K562 (cell line): Measurements from ENCODE around the gene TRAPPC4. TPM values are rescaled to one million over a fixed set of nuclear protein-coding genes. Genes with fewer than 3 reads are reported as not detected.

Experiments
- ARID3B ChIP-seq: fragments of 250-450 bp; sonication (Bioruptor Pico); IDR thresholded peaks from 2 replicates; pipeline ENCODE4 v1.4.0; 2020; ENCODE audit warnings: borderline replicate concordance
- CBFA2T2 ChIP-seq: fragments of 450-650 bp; conservative IDR thresholded peaks from 2 replicates; pipeline ENCODE4 v1.6.1; 2017; ENCODE audit warnings: mild to moderate bottlenecking
- CHCHD3 ChIP-seq: fragments of 250-450 bp; sonication (Bioruptor Pico); IDR thresholded peaks from 2 replicates; pipeline ENCODE4 v2.1.2; 2022; ENCODE audit warnings: mild to moderate bottlenecking
- DIDO1 ChIP-seq: fragments of 450-650 bp; IDR thresholded peaks from 2 replicates; pipeline ENCODE4 v1.6.1; 2016; ENCODE audit warnings: low read depth, missing biosample characterization, missing genetic modification characterization
- HBP1 ChIP-seq: fragments of 450-650 bp; formaldehyde crosslinking; IDR thresholded peaks from 2 replicates; pipeline ENCODE4 v1.4.0; 2022; ENCODE audit warnings: missing genetic modification characterization
- JUND ChIP-seq, 2 experiments: IDR thresholded peaks; 2 replicates in 1 of 2; 3 replicates in 1 of 2; pipeline ENCODE4 v1.6.1; 2011; ENCODE audit warnings: borderline replicate concordance in 2 of 2, low read depth in 2 of 2, low read length in 2 of 2, improper control_type of control experiment in 1 of 2, missing biosample characterization in 1 of 2, missing genetic modification characterization in 1 of 2, missing genetic modification reagents in 1 of 2
- MAFK ChIP-seq: IDR thresholded peaks from 2 replicates; pipeline ENCODE4 v1.6.1; 2011; ENCODE audit warnings: low read length, improper control_type of control experiment
- MNT ChIP-seq, 2 experiments: fragments of 450-650 bp; conservative IDR thresholded peaks; 2 replicates each; pipeline ENCODE4 v1.6.1; 2017; ENCODE audit warnings: mild to moderate bottlenecking in 2 of 2, moderate library complexity in 2 of 2
- NR2C2 ChIP-seq, 2 experiments: fragments of 200-800 bp in 1 of 2; sonication (Bioruptor generic) in 1 of 2; sonication (generic) in 1 of 2; formaldehyde crosslinking in 1 of 2; IDR thresholded peaks; 2 replicates each; pipeline versions ENCODE4 v1.6.1 to v1.8.0; 2016 to 2022; ENCODE audit warnings: mild to moderate bottlenecking in 1 of 2, missing compliant biosample characterization in 1 of 2, missing genetic modification characterization in 1 of 2, missing genetic modification reagents in 1 of 2
- NR4A1 ChIP-seq, 2 experiments: fragments of 250-450 bp in 1 of 2; fragments of 450-650 bp in 1 of 2; sonication (Bioruptor Pico) in 1 of 2; IDR thresholded peaks; 2 replicates each; pipeline versions ENCODE4 v1.4.0 to v1.6.1; 2016 to 2020; ENCODE audit warnings: mild to moderate bottlenecking in 2 of 2, missing compliant biosample characterization in 1 of 2, missing genetic modification characterization in 1 of 2, moderate library complexity in 1 of 2
- POLR2AphosphoS2 ChIP-seq: IDR thresholded peaks from 2 replicates; pipeline ENCODE4 v1.6.1; 2012; ENCODE audit warnings: low read length, improper control_type of control experiment
- POLR2AphosphoS5 ChIP-seq: IDR thresholded peaks from 2 replicates; pipeline ENCODE4 v1.6.1; 2011; ENCODE audit warnings: mild to moderate bottlenecking, low read depth, low read length, moderate library complexity; ENCODE audit not compliant: control insufficient read depth, insufficient read depth
- POU5F1 ChIP-seq: fragments of 150-350 bp; IDR thresholded peaks from 2 replicates; pipeline ENCODE4 v1.6.1; 2014; ENCODE audit warnings: borderline replicate concordance, low read length, low read depth, mild to moderate bottlenecking; ENCODE audit not compliant: partially characterized antibody
- SLC30A9 ChIP-seq: fragments of 250-450 bp; sonication (Bioruptor Pico); IDR thresholded peaks from 2 replicates; pipeline ENCODE4 v1.8.0; 2022; ENCODE audit warnings: mild to moderate bottlenecking, moderate library complexity
- SMAD4 ChIP-seq: fragments of 250-450 bp; sonication (Bioruptor Pico); conservative IDR thresholded peaks from 2 replicates; pipeline ENCODE4 v1.8.0; 2021; ENCODE audit warnings: inconsistent platforms, mild to moderate bottlenecking, moderate library complexity
- TFAP4 ChIP-seq: sonication (generic); formaldehyde crosslinking; IDR thresholded peaks from 2 replicates; pipeline ENCODE4 v1.8.0; 2022; ENCODE audit warnings: missing genetic modification reagents, mild to moderate bottlenecking, moderate library complexity, borderline replicate concordance
- ZNF121 ChIP-seq: sonication (generic); formaldehyde crosslinking; conservative IDR thresholded peaks from 2 replicates; pipeline ENCODE4 v1.8.0; 2022; ENCODE audit warnings: missing genetic modification reagents
- ZNF586 ChIP-seq: fragments of 450-650 bp; formaldehyde crosslinking; conservative IDR thresholded peaks from 2 replicates; pipeline ENCODE4 v1.4.0; 2020; ENCODE audit warnings: mild to moderate bottlenecking, moderate library complexity
- ZNF589 ChIP-seq: fragments of 200-800 bp; sonication (Bioruptor generic); IDR thresholded peaks from 2 replicates; pipeline ENCODE4 v1.6.1; 2016; ENCODE audit warnings: low read depth, missing genetic modification characterization, missing compliant biosample characterization
- ZNF764 ChIP-seq: fragments of 250-450 bp; sonication (Bioruptor Pico); IDR thresholded peaks from 2 replicates; pipeline ENCODE4 v1.4.0; 2020; ENCODE audit warnings: low read depth, mild to moderate bottlenecking, moderate library complexity
- polyA plus RNA-seq, 8 experiments: library from polyadenylated mRNA; depleted of rRNA in 4 of 8; stranded (reverse) in 5 of 8; unstranded in 3 of 8; fragments of >200 nt; fragmentation: Nextera tagmentation in 2 of 8; fragmentation: Illumina TruSeq in 1 of 8; extraction: Ambion mirVana in 2 of 8; extraction: Trizol in 1 of 8; gene quantifications; 2 replicates each; pipeline versions ENCODE4 v1.2.1 to v1.2.3, GENCODE V29; 2011 to 2014; ENCODE audit warnings: inconsistent platforms in 1 of 8, missing spikeins in 1 of 8
- total RNA-seq, 7 experiments: library from RNA; depleted of rRNA in 6 of 7; stranded (reverse); fragments of >200 nt in 6 of 7; fragmentation: Illumina TruSeq in 2 of 7; extraction: Trizol in 2 of 7; gene quantifications; 2 replicates each; pipeline versions ENCODE4 v1.2.1 to v1.2.3, GENCODE V29; 2011 to 2021; ENCODE audit warnings: low replicate concordance in 1 of 7

The TRAPPC4 gene
- total and polyA plus RNA-seq, 9 of the 15 experiments (the other 6 are each of a cell fraction or from before 2014, with no cell fraction given) = 121 to 524 (median 142) TPM

- TF ChIP-seq ARID3B (CRISPR knock-in tag) (peak; percentile 20; the same call in 1 of the 2 replicates), CBFA2T2 (peak; percentile 35; the same call in 1 of the 2 replicates), POLR2AphosphoS5 (peak; percentile 48), POU5F1 (no peak), HBP1 (no peak; the same call in 1 of the 2 replicates), SLC30A9 (CRISPR knock-in tag) (no peak), ZNF764 (CRISPR knock-in tag) (no peak), MNT (conservative IDR thresholded peaks at IDR 0.05) (peak; percentile 99), ZNF121 (CRISPR knock-in tag) (no peak), JUND (IDR thresholded peaks at IDR 0.05; ENCODE audit: borderline replicate concordance, low read depth, low read length) (peak; percentile 47; the same call in 1 of the 2 replicates), JUND (tag; IDR thresholded peaks at IDR 0.05; ENCODE audit: borderline replicate concordance, low read depth, low read length) (peak; percentile 58; the same call in 1 of the 3 replicates), ZNF586 (no peak), TFAP4 (CRISPR knock-in tag) (peak; percentile 80; the same call in 1 of the 2 replicates), NR4A1 (CRISPR knock-in tag; IDR thresholded peaks at IDR 0.05) (0 out of 2 replicates have a peak, but pooled peaks have one; percentile 25), NR4A1 (tag; IDR thresholded peaks at IDR 0.05) (peak; percentile 73; the same call in 1 of the 2 replicates), SMAD4 (peak; percentile 83), NR2C2 (CRISPR knock-in tag; IDR thresholded peaks at IDR 0.05) (no peak), NR2C2 (tag; IDR thresholded peaks at IDR 0.05) (peak; percentile 61), DIDO1 (no peak), POLR2AphosphoS2 (no peak), MAFK (peak; percentile 72), CHCHD3 (no peak), ZNF589 (CRISPR knock-in tag) (no peak)
These were observed 38.2 kb upstream of the TRAPPC4 start (continued) for GRCh38 chr11:118980191-118980881.
